ENCODE data around the gene RHBDD2.
"Not testable (repeated sequence)": the region's sequence is repeated elsewhere in the genome, so short reads cannot be mapped to it uniquely, and the experiment has no call there.

The RHBDD2 gene

GRCh38 chr7:75889223-75889825, 10.5 kb downstream of the RHBDD2 start:
- H3K4me1 ChIP-seq (ENCODE audit: control insufficient read depth, low read length) = no peaks in the 10 kb centered on the region
- TF ChIP-seq EZH2phosphoT487 (IDR thresholded peaks at IDR 0.05; ENCODE audit: borderline replicate concordance, low read length) (no peak), CTCF (IDR thresholded peaks at IDR 0.05; ENCODE audit: low read depth, low read length, poor library complexity, severe bottlenecking) (no peak)
- H3K4me2 ChIP-seq (ENCODE audit: low read length) = no peak overlapping the region
- peaks cover 17% of the 10 kb centered on the region for H3K36me3 ChIP-seq (ENCODE audit: control insufficient read depth, low read length)
- no peak overlapping the region for H3K4me3 ChIP-seq (ENCODE audit: low read length)
- H3F3A ChIP-seq (ENCODE audit: control insufficient read depth, insufficient read depth) = no peaks in the 10 kb centered on the region
- no peaks in the 10 kb centered on the region for H3K9me3 ChIP-seq (ENCODE audit: control insufficient read depth, insufficient read depth, low read length)
- H3K27me3 ChIP-seq (ENCODE audit: control insufficient read depth, low read length) = no peaks in the 10 kb centered on the region
- no peak overlapping the region for H3K27ac ChIP-seq (ENCODE audit: low read depth, low read length)
- H3K79me2 ChIP-seq (ENCODE audit: control insufficient read depth, low read length) = no peaks in the 10 kb centered on the region
- H4K20me1 ChIP-seq (ENCODE audit: control insufficient read depth, insufficient read depth, low read depth, low read length) = no peaks in the 10 kb centered on the region
- H3K9me2 ChIP-seq (replicated peaks; ENCODE audit: control insufficient read depth, low read length) = no peaks in the 10 kb centered on the region

GRCh38 chr7:75889826-75890225, 11.0 kb downstream of the RHBDD2 start:
- Histone ChIP-seq H3K4me2 (ENCODE audit: low read length) (no peak overlapping the region), H3K4me3 (ENCODE audit: low read length) (no peak overlapping the region), H3K27ac (ENCODE audit: low read depth, low read length) (no peak overlapping the region), H3F3A (ENCODE audit: control insufficient read depth, insufficient read depth) (no peaks in the 10 kb centered on the region), H3K4me1 (ENCODE audit: control insufficient read depth, low read length) (no peaks in the 10 kb centered on the region), H3K9me2 (replicated peaks; ENCODE audit: control insufficient read depth, low read length) (no peaks in the 10 kb centered on the region), H4K20me1 (ENCODE audit: control insufficient read depth, insufficient read depth, low read depth, low read length) (no peaks in the 10 kb centered on the region), H3K9me3 (ENCODE audit: control insufficient read depth, insufficient read depth, low read length) (no peaks in the 10 kb centered on the region), H3K79me2 (ENCODE audit: control insufficient read depth, low read length) (no peaks in the 10 kb centered on the region), H3K27me3 (ENCODE audit: control insufficient read depth, low read length) (no peaks in the 10 kb centered on the region), H3K36me3 (ENCODE audit: control insufficient read depth, low read length) (peaks cover 12% of the 10 kb centered on the region; the same call in 1 of the 2 replicates)
- TF ChIP-seq CTCF (IDR thresholded peaks at IDR 0.05; ENCODE audit: low read depth, low read length, poor library complexity, severe bottlenecking) = no peak
- no peak for TF ChIP-seq EZH2phosphoT487 (IDR thresholded peaks at IDR 0.05; ENCODE audit: borderline replicate concordance, low read length)

GRCh38 chr7:75891237-75891636, 12.4 kb downstream of the RHBDD2 start:
- not testable (repeated sequence) for H3K27ac ChIP-seq (ENCODE audit: low read depth, low read length); H3K27me3 ChIP-seq (ENCODE audit: control insufficient read depth, low read length); H3F3A ChIP-seq (ENCODE audit: control insufficient read depth, insufficient read depth); H3K9me2 ChIP-seq (replicated peaks; ENCODE audit: control insufficient read depth, low read length); H3K4me2 ChIP-seq (ENCODE audit: low read length); H3K4me3 ChIP-seq (ENCODE audit: low read length); H3K79me2 ChIP-seq (ENCODE audit: control insufficient read depth, low read length); H3K36me3 ChIP-seq (ENCODE audit: control insufficient read depth, low read length); H3K4me1 ChIP-seq (ENCODE audit: control insufficient read depth, low read length); H3K9me3 ChIP-seq (ENCODE audit: control insufficient read depth, insufficient read depth, low read length); H4K20me1 ChIP-seq (ENCODE audit: control insufficient read depth, insufficient read depth, low read depth, low read length)

- H3K9me3 ChIP-seq (ENCODE audit: control insufficient read depth, insufficient read depth, low read length) = no peaks in the 10 kb centered on the region
- H3K4me2 ChIP-seq (ENCODE audit: low read length) = no peak overlapping the region
- H3K36me3 ChIP-seq (ENCODE audit: control insufficient read depth, low read length) = peaks cover 4% of the 10 kb centered on the region; the same call in 1 of the 2 replicates
- no peaks in the 10 kb centered on the region for H3K9me2 ChIP-seq (replicated peaks; ENCODE audit: control insufficient read depth, low read length)
- H3K27me3 ChIP-seq (ENCODE audit: control insufficient read depth, low read length) = no peaks in the 10 kb centered on the region
- H3K4me3 ChIP-seq (ENCODE audit: low read length) = no peak overlapping the region
- no peaks in the 10 kb centered on the region for H4K20me1 ChIP-seq (ENCODE audit: control insufficient read depth, insufficient read depth, low read depth, low read length)
- H3K4me1 ChIP-seq (ENCODE audit: control insufficient read depth, low read length) = no peaks in the 10 kb centered on the region
- H3K79me2 ChIP-seq (ENCODE audit: control insufficient read depth, low read length) = no peaks in the 10 kb centered on the region
- H3K27ac ChIP-seq (ENCODE audit: low read depth, low read length) = no peak overlapping the region
- TF ChIP-seq CTCF (IDR thresholded peaks at IDR 0.05; ENCODE audit: low read depth, low read length, poor library complexity, severe bottlenecking) (no peak), EZH2phosphoT487 (IDR thresholded peaks at IDR 0.05; ENCODE audit: borderline replicate concordance, low read length) (no peak)
- no peaks in the 10 kb centered on the region for H3F3A ChIP-seq (ENCODE audit: control insufficient read depth, insufficient read depth)
Measured at GRCh38 chr7:75891815-75892411, 13.1 kb downstream of the RHBDD2 start.

Data from DOHH2 (cell line).